ENCODE measurements around the gene CERKL.

The CERKL gene

GRCh38 chr2:181588546-181588945 lies 68.4 kb downstream of the CERKL start:
- H3K4me3 ChIP-seq (ENCODE audit: low read length), result no peak overlapping the region
- no peak for TF ChIP-seq CTCF (conservative IDR thresholded peaks at IDR 0.05; ENCODE audit: low read length)
- DNase-seq (ENCODE audit: low read depth), result no peak

DNA sequence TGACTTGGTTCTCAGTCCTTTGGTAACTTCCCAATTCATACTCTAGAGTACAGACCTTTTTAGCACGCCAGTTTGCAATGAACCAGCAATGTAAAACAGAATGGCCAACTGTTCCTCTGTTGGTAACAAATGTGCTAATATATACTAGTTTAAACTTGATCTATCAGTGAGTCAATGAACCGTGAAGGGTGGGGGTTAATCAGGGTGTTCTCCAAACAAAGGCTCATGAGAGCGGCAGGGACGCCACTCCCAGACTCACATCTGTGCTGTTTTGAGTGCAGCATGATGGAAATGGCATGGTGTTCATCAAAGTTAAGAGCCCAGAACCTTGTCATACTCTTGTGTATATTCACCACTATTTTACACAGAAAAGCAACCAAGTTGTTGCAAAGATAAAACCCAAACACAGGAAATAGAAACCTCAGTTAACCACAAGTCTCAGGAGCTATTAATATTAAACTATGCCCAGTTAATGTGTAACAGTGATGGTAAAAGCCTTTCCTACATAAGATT lies 70.3 kb downstream of the CERKL start:
- no peak for TF ChIP-seq CTCF (conservative IDR thresholded peaks at IDR 0.05; ENCODE audit: low read length)
- no peak overlapping the region for H3K4me3 ChIP-seq (ENCODE audit: low read length)
- DNase-seq (ENCODE audit: low read depth), result no peak

DNA sequence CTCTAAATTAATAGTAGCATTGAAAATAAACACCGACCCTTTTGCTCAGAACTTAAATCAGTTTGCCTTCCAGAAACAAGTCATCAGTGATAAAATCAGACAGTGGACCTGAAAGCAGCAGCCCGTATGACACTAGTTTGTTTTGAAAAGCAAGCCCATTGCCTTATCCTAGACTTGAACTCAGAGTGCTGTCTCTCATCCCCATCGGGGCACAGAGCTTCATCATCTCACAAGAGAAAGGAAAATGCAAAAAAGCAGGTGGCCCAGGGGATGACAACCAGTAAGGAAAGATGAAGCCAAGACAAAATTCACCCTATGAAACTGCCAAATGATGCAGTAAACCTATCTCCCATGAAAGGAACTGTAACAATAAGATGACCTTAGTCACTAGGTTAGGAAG lies 71.2 kb downstream of the CERKL start:
- DNase-seq (ENCODE audit: low read depth), result no peak
- no peak overlapping the region for H3K4me3 ChIP-seq (ENCODE audit: low read length)
- no peak for TF ChIP-seq CTCF (conservative IDR thresholded peaks at IDR 0.05; ENCODE audit: low read length)

GRCh38 chr2:181581534-181581933 lies 75.4 kb downstream of the CERKL start:
- no peak for DNase-seq (ENCODE audit: low read depth)

GRCh38 chr2:181578829-181579228 lies 78.1 kb downstream of the CERKL start:
- no peak for TF ChIP-seq CTCF (conservative IDR thresholded peaks at IDR 0.05; ENCODE audit: low read length)
- DNase-seq (ENCODE audit: low read depth), result no peak

More at GRCh38 chr2:181581534-181581933, 75.4 kb downstream of the CERKL start:
- no peak for TF ChIP-seq CTCF (conservative IDR thresholded peaks at IDR 0.05; ENCODE audit: low read length)
- H3K4me3 ChIP-seq (ENCODE audit: low read length), result no peak overlapping the region

DNA sequence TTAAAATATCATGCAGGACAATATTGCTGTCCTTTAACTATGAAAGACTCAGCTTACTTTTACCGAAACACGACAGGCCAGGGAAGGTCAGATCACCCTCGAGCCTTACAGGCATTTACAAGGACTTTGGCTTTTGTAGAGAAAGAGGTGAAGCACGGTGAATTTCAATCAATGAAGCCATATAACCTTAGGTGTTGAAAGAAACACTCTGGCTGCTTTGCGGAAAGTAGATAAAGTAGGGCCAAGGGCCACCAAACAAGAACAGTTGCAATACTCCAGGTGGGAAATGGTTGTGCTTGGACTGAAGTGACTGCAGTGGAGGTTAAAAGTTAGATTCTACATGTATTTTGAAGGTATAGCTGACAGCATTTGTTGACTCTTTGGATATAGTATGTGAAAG lies 80.5 kb downstream of the CERKL start:
- no peak overlapping the region for H3K4me3 ChIP-seq (ENCODE audit: low read length)
- no peak for DNase-seq (ENCODE audit: low read depth)
- no peak for TF ChIP-seq CTCF (conservative IDR thresholded peaks at IDR 0.05; ENCODE audit: low read length)

More at GRCh38 chr2:181578829-181579228, 78.1 kb downstream of the CERKL start:
- H3K4me3 ChIP-seq (ENCODE audit: low read length), result no peak overlapping the region

- DNase-seq (ENCODE audit: low read depth), result no peak
- no peak overlapping the region for H3K4me3 ChIP-seq (ENCODE audit: low read length)
- TF ChIP-seq CTCF (conservative IDR thresholded peaks at IDR 0.05; ENCODE audit: low read length), result no peak
These were observed 81.3 kb downstream of the CERKL start for GRCh38 chr2:181575650-181576025.

Measured in AG10803 (cell line).